ENCODE measurements around the gene RXFP1. TPM values are rescaled to one million over a fixed set of nuclear protein-coding genes. Genes with fewer than 3 reads are reported as not detected.

Gene RXFP1
- total RNA-seq, 1 donor = 17.8 TPM

DNA sequence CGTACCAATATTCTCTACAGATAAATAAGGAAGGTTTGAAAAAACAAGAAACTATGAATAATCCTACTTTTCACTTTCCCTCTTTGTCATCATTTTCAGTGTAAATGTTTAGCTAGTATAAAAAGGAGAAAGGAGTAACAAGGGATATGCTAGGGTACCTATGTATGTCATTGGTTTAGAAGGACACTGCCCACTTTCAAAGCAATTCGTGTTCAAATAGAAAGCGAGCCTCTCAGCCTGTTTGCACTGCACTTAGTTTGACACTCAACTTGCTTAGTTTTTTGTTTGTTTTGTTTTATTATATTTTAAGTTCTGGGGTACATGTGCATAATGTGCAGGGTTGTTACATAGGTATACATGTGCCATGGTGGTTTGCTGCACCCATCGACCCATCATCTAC is 21.6 kb upstream of the RXFP1 start:
- H3K4me3 ChIP-seq (ENCODE audit: low read depth, low read length) = no peak overlapping the region
- TF ChIP-seq, protein P1, sequence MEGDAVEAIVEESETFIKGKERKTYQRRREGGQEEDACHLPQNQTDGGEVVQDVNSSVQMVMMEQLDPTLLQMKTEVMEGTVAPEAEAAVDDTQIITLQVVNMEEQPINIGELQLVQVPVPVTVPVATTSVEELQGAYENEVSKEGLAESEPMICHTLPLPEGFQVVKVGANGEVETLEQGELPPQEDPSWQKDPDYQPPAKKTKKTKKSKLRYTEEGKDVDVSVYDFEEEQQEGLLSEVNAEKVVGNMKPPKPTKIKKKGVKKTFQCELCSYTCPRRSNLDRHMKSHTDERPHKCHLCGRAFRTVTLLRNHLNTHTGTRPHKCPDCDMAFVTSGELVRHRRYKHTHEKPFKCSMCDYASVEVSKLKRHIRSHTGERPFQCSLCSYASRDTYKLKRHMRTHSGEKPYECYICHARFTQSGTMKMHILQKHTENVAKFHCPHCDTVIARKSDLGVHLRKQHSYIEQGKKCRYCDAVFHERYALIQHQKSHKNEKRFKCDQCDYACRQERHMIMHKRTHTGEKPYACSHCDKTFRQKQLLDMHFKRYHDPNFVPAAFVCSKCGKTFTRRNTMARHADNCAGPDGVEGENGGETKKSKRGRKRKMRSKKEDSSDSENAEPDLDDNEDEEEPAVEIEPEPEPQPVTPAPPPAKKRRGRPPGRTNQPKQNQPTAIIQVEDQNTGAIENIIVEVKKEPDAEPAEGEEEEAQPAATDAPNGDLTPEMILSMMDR (IDR thresholded peaks at IDR 0.05; ENCODE audit: insufficient read depth, low read length) = no peak
- DNase-seq (ENCODE audit: low read depth) = no peak

DNA sequence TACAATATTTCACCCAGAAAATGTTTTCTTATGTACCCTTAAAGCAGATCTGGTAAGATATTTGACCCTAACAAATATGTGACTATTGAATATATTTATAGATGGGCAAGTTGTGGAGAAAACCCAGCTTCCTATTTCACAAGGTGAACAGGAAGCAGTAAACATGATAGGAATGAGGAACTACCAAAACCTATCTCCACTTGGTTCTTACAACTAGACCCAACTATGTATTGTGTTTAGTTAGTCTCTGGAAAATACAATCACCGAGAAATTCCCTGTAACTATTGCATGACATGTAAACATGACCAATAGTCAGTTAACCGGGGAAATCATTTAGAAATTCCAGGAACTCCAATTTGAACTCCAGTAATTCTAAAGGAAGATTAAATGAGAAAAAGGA is 8.4 kb upstream of the RXFP1 start:
- DNase-seq (ENCODE audit: low read depth) = no peak
- no peak overlapping the region for H3K4me3 ChIP-seq (ENCODE audit: low read depth, low read length)
- TF ChIP-seq, protein P1 (IDR thresholded peaks at IDR 0.05; ENCODE audit: insufficient read depth, low read length) = no peak

DNA sequence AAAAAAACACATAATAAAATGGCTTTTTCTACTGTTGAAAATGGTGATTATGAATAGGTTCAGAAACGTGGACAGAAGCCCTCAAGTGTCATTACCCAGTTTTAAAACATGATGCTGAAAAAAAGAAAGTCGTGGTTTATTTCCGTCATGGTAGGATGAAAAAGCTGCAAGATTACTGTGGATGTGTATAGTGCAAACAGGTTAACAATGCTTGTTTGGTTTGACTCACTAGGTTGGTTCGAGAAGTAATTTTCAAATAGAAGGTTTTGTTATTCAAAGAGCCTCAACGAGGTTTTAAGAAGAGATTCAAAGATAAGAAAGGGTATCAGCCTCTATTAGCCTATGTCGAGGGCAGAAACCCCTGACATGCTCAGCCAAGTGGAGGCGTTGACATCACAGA is 2.5 kb upstream of the RXFP1 start:
- H3K4me3 ChIP-seq (ENCODE audit: low read depth, low read length) = no peak overlapping the region
- no peak for DNase-seq (ENCODE audit: low read depth)
- TF ChIP-seq, protein P1 (IDR thresholded peaks at IDR 0.05; ENCODE audit: insufficient read depth, low read length) = no peak

DNA sequence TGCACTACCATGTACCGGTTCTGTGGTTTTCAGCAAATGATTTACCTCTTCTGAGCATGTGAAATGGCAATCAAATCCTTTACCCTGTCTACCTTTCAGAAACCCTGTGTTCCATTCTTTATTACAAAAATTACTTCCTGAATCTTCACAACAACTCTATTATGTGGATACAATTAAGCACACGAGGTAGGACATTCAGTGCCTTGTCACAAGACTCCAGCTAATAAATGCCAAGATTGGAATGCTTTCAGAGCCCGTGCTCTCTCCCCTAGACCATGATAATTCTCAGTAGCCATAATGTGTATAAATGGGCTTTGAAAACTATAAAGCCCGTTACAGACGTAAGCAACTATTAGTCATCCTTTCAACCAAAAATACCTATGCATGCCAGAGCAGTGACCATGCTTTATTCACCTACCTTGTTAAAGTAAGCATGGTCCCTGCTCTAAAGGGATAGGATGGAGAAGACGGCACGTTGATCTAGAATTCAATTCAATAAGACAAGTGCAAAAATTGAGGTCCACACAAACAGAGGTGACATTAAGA is 2.4 kb downstream of the RXFP1 start:
- TF ChIP-seq, protein P1 (IDR thresholded peaks at IDR 0.05; ENCODE audit: insufficient read depth, low read length) = no peak
- DNase-seq (ENCODE audit: low read depth) = no peak
- H3K4me3 ChIP-seq (ENCODE audit: low read depth, low read length) = no peak overlapping the region

DNA sequence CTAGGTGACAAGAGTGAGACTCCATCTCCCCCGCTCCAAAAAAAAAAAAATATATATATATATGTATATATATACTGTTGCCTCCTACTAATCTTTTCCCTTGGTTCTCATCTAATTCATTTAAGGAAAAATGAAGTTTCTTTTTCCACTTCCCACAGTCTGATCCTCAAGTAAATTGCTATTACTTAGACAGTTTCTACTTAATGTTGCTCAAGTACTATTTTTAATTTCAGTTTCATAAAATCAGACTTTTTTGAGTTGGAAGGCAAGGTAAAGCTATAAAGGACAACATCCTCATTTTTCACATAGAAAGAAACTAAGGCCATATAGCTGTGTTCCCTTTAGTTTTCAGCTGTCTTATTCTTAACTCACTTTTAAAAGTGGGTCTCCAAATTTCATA is 5.8 kb downstream of the RXFP1 start:
- no peak for DNase-seq (ENCODE audit: low read depth)
- TF ChIP-seq, protein P1 (IDR thresholded peaks at IDR 0.05; ENCODE audit: insufficient read depth, low read length) = no peak
- no peak overlapping the region for H3K4me3 ChIP-seq (ENCODE audit: low read depth, low read length)

DNA sequence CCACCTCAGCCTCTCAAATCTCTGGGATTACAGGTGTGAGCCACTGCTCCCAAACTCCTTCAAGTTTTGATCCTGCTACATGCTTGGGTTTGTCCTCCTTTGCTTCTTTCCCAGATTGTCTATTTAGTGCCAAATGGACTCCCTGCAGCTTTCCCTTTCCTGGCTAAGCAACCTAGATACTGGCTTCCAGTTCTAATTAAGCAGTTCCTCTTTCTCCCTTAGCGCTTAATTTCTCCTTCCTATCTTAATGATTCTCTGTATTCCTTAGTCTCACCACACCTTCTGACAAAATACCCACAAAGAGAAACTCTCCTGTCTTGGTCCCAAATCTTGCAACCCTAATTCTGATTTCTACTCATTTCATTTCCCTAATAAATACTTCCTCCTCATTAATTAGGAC is 7.8 kb downstream of the RXFP1 start:
- no peak overlapping the region for H3K4me3 ChIP-seq (ENCODE audit: low read depth, low read length)
- TF ChIP-seq, protein P1 (IDR thresholded peaks at IDR 0.05; ENCODE audit: insufficient read depth, low read length) = no peak
- no peak for DNase-seq (ENCODE audit: low read depth)

DNA sequence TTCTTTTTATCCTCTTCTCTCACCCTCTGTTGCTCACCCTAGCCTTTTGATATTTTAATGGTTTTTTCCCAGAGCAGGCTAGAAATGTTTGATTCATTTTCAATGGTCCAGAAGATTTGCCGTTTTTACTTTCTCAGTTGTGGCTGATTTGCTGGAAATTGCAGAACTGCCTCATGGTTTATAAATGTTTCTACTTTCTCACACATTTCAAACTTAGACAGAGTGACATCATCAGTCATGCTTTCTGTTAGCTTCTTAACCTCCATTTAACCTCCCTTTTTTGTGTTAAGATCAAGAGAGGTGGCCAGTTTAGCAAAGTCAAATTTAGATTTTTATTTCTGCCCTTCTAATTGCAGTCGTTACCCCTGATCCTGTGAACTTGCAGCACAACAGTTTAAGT is 8.7 kb downstream of the RXFP1 start:
- DNase-seq (ENCODE audit: low read depth) = no peak
- no peak overlapping the region for H3K4me3 ChIP-seq (ENCODE audit: low read depth, low read length)
- TF ChIP-seq, protein P1 (IDR thresholded peaks at IDR 0.05; ENCODE audit: insufficient read depth, low read length) = no peak

Data from fibroblast of the aortic adventitia (primary cell).